HepG2 (cell line): Measurements from ENCODE around the gene PPP2R2B. TPM values are rescaled to one million over a fixed set of nuclear protein-coding genes. Genes with fewer than 3 reads are reported as not detected.

ENCODE experiments used
- ATAC-seq: fragments of 200-7000 bp; cut with Tn5 transposase; 3 replicates; pipeline ENCODE4 v1.9.1; 2020; ENCODE audit warnings: mild to moderate bottlenecking, moderate library complexity
- BruUV-seq: library from RNA; stranded (reverse); fragments of 400-500 nt; replicated peaks from 2 replicates; lab custom pipeline; 2021; lab: Mats Ljungman, UMichigan
- CTCF ChIA-PET: fragments of 300-600 bp; formaldehyde crosslinking; extraction: SDS; loops from one replicate; lab custom pipeline; 2021; ENCODE audit warnings: low total read pairs, inconsistent platforms, low intra/inter-chr PET ratio; lab: Yijun Ruan, JAX
- POLR2A ChIA-PET: fragments of 350-600 bp; sonication (Branson Sonifier 250); formaldehyde crosslinking; loops from one replicate; lab custom pipeline; 2020; ENCODE audit warnings: antibody characterized with exemption, inconsistent platforms; lab: Yijun Ruan, JAX
- DNase-seq: peaks from one replicate; pipeline ENCODE4 v3.0.0-alpha.2; 2015; ENCODE audit warnings: low spot score
- FAIRE-seq: peaks from 3 replicates; lab custom pipeline; 2011; peaks lifted over from hg19 to GRCh38; lab: Jason Lieb, UNC
- H2AFZ ChIP-seq: one replicate; pipeline ENCODE4 v1.6.1; 2011; ENCODE audit warnings: low read length, inconsistent platforms
- H3K27ac ChIP-seq: fragments of 300-600 bp; 3 replicates; pipeline ENCODE4 v1.8.0; 2011; ENCODE audit warnings: mixed run types, mild to moderate bottlenecking, mixed read lengths, low read length, inconsistent platforms; ENCODE audit not compliant: insufficient read depth; ENCODE audit errors: extremely low read length
- H3K27me3 ChIP-seq, 2 experiments: fragments of 200-600 bp in 1 of 2; 2 replicates in 1 of 2; 3 replicates in 1 of 2; pipeline versions ENCODE4 v1.6.0 to v1.8.0; 2011; ENCODE audit warnings: low read length in 2 of 2, mild to moderate bottlenecking in 2 of 2, moderate library complexity in 2 of 2, inconsistent platforms in 1 of 2; ENCODE audit not compliant: insufficient read depth in 2 of 2, control insufficient read depth in 1 of 2
- H3K36me3 ChIP-seq, 2 experiments: fragments of 200-600 bp in 1 of 2; replicated peaks in 1 of 2; 2 replicates in 1 of 2; 3 replicates in 1 of 2; pipeline versions ENCODE4 v1.5.1 to v1.8.0; 2011; ENCODE audit warnings: low read length in 2 of 2, inconsistent platforms in 1 of 2; ENCODE audit not compliant: insufficient read depth in 2 of 2, control insufficient read depth in 1 of 2
- H3K4me1 ChIP-seq: 2 replicates; pipeline ENCODE4 v1.5.1; 2012; ENCODE audit warnings: low read length, inconsistent platforms; ENCODE audit not compliant: insufficient read depth
- H3K4me2 ChIP-seq: 2 replicates; pipeline ENCODE4 v1.6.0; 2011; ENCODE audit warnings: low read depth, low read length, inconsistent platforms
- H3K4me3 ChIP-seq, 3 experiments: fragments of 200-600 bp in 1 of 3; sonication (generic), shearing (Covaris generic) in 1 of 3; replicated peaks in 1 of 3; 2 replicates each; pipeline ENCODE4 v1.5.1; 2011 to 2016; ENCODE audit warnings: low read length in 3 of 3, inconsistent platforms in 2 of 3, low read depth in 2 of 3, mild to moderate bottlenecking in 2 of 3, control low read depth in 1 of 3, mixed read lengths in 1 of 3; ENCODE audit not compliant: insufficient read depth in 1 of 3
- H3K79me2 ChIP-seq: one replicate; pipeline ENCODE4 v1.6.1; 2011; ENCODE audit warnings: low read length, inconsistent platforms; ENCODE audit not compliant: insufficient read depth
- H3K9ac ChIP-seq: 2 replicates; pipeline ENCODE4 v1.6.0; 2011; ENCODE audit warnings: mild to moderate bottlenecking, low read depth, low read length, inconsistent platforms; ENCODE audit not compliant: insufficient read depth
- H3K9me3 ChIP-seq: 2 replicates; pipeline ENCODE4 v1.5.1; 2012; ENCODE audit warnings: mild to moderate bottlenecking, low read length
- H4K20me1 ChIP-seq: 2 replicates; pipeline ENCODE4 v1.6.0; 2011; ENCODE audit warnings: inconsistent platforms, mild to moderate bottlenecking, low read length, moderate library complexity; ENCODE audit not compliant: insufficient read depth
- CEBPB ChIP-seq: IDR thresholded peaks from 2 replicates; pipeline ENCODE4 v1.6.1; 2011; ENCODE audit warnings: low read depth, low read length, improper control_type of control experiment, borderline replicate concordance
- POGZ ChIP-seq: sonication (generic); formaldehyde crosslinking; IDR thresholded peaks from 2 replicates; pipeline ENCODE4 v1.4.0; 2020; ENCODE audit warnings: mild to moderate bottlenecking, missing genetic modification reagents
- REPIN1 ChIP-seq: sonication (generic); formaldehyde crosslinking; IDR thresholded peaks from 2 replicates; pipeline ENCODE4 v1.8.0; 2022; ENCODE audit warnings: missing genetic modification reagents, low read depth, mild to moderate bottlenecking, borderline replicate concordance
- SALL1 ChIP-seq: sonication (generic); formaldehyde crosslinking; IDR thresholded peaks from 2 replicates; pipeline ENCODE4 v1.8.0; 2022; ENCODE audit warnings: mild to moderate bottlenecking, missing genetic modification reagents
- SIN3B ChIP-seq: fragments of 150-350 bp; IDR thresholded peaks from 2 replicates; pipeline ENCODE4 v1.6.1; 2014; ENCODE audit warnings: low read length
- THAP11 ChIP-seq: IDR thresholded peaks from 2 replicates; pipeline ENCODE4 v1.6.1; 2016; ENCODE audit warnings: missing biosample characterization, missing genetic modification reagents
- ZKSCAN8 ChIP-seq: IDR thresholded peaks from 2 replicates; pipeline ENCODE4 v1.6.1; 2016; ENCODE audit warnings: borderline replicate concordance, missing genetic modification reagents, missing compliant biosample characterization
- ZNF496 ChIP-seq: sonication (generic); formaldehyde crosslinking; IDR thresholded peaks from 2 replicates; pipeline ENCODE4 v1.8.1; 2023; ENCODE audit warnings: mild to moderate bottlenecking, moderate library complexity, missing genetic modification reagents; ENCODE audit not compliant: insufficient replicate concordance
- ZNF598 ChIP-seq: sonication (generic); formaldehyde crosslinking; IDR thresholded peaks from 2 replicates; pipeline ENCODE4 v1.5.1; 2020; ENCODE audit warnings: mild to moderate bottlenecking, missing genetic modification reagents, borderline replicate concordance
- ZSCAN29 ChIP-seq: sonication (generic); formaldehyde crosslinking; conservative IDR thresholded peaks from 2 replicates; pipeline ENCODE4 v1.4.0; 2020; ENCODE audit warnings: mild to moderate bottlenecking, missing genetic modification reagents
- WGBS: methylation state at CpG from one replicate; pipeline ENCODE4 v1.1.6; 2017; ENCODE audit warnings: low lambda C conversion rate; 5-methylcytosine and 5-hydroxymethylcytosine counted together
- in situ Hi-C: cut with HindIII; loops from 2 replicates; pipeline ENCODE4 v1.10.0; 2017; ENCODE audit warnings: low pct_unique_long_range_greater_than_20kb; ENCODE audit not compliant: extremely low pct_ligation_motif_present
- intact Hi-C: fragments of 100-400 bp; cut with micrococcal nuclease; formaldehyde crosslinking; loops from one replicate; pipeline ENCODE4 v1.10.0; 2022; ENCODE audit not compliant: unreplicated experiment
- polyA plus RNA-seq, 8 experiments: library from polyadenylated mRNA; depleted of rRNA in 3 of 8; stranded (reverse) in 7 of 8; unstranded in 1 of 8; fragments of >200 nt; fragmentation: Illumina TruSeq in 4 of 8; extraction: Trizol in 4 of 8; gene quantifications; 2 replicates each; pipeline versions ENCODE4 v1.2.1 to v1.2.3, GENCODE V29; 2011 to 2016; ENCODE audit warnings: low read depth in 4 of 8, missing spikeins in 1 of 8, mixed read lengths in 1 of 8; ENCODE audit not compliant: insufficient read depth in 1 of 8
- total RNA-seq, 5 experiments: library from RNA; depleted of rRNA; stranded (reverse); fragments of >200 nt; fragmentation: Illumina TruSeq; extraction: Trizol; gene quantifications; 2 replicates each; pipeline ENCODE4 v1.2.3, GENCODE V29; 2016; ENCODE audit warnings: low read depth in 1 of 5
- TF ChIP-seq, protein P1 (sequence below): sonication (generic); formaldehyde crosslinking; IDR thresholded peaks from 2 replicates; pipeline ENCODE4 v1.4.0; 2020; ENCODE audit warnings: missing genetic modification reagents, mild to moderate bottlenecking, borderline replicate concordance

The PPP2R2B gene
- total and polyA plus RNA-seq, 2 of the 13 experiments (the other 11 are each of a cell fraction or from before 2014, with no cell fraction given): not detected

DNA sequence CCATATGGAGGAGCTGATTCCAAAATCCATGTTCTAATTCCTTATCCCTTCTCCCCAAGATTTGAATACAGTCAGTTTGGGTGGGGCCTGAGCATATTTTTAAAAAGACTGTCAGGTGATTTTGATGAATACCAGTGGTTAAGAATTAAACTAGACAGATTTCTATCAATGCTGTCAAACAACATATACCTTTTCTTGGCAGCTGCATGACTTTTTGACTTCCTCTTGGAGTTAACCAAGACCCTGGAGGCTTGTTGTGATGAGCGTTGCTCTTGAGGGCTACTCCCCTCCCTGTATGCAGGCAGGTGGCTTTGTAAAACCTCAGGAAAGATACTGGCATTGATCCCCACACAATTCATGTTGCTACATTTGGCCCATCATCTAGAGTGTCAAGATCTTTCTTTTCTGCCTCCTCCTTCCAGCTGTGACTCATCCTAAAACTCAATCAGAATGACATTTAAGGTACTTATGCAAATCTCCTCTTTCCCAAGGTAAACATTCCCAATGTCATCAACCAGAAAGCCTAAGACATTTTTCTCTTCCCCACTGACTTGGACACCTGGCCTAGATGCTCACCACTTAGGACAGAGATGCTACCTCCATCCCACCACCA lies 61.7 kb downstream of the PPP2R2B start (continued):
- no peak for TF ChIP-seq REPIN1 (CRISPR knock-in tag)
- TF ChIP-seq SIN3B: no peak
- no peak for TF ChIP-seq ZNF496 (CRISPR knock-in tag)

DNA sequence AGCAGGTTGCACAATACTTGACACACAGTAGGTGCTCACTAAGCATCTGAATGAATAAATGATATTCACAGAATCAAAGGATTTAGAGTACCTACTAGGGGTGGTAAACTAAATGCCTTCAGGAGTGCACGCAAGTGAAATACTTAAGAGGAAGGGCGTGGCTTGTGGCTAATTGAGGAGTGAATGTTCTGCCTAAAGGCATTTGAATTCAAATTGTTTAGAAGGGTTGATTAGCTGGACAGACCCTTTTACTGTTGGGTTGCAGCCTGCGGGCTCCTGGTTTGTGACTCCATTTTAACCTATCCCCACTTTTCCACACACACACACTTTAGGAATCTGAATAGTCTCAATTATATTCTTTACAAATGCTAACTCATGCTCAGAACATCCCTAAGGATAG lies 63.1 kb downstream of the PPP2R2B start:
- FAIRE-seq (no peak), DNase-seq (no peak), ATAC-seq (no peak)
- Histone ChIP-seq H3K9ac (no peak overlapping the region), H3K27ac (no peak overlapping the region), H3K4me2 (no peak overlapping the region), H3K36me3 (no peaks in the 10 kb centered on the region), H3K4me1 (no peaks in the 10 kb centered on the region), H3K4me3 (no peak overlapping the region), H2AFZ (no peak overlapping the region), H3K27me3 (no peaks in the 10 kb centered on the region), H4K20me1 (no peaks in the 10 kb centered on the region), H3K79me2 (no peaks in the 10 kb centered on the region), H3K9me3 (no peaks in the 10 kb centered on the region)
- WGBS: 36% methylated on average over 3 of the region's 3 CpGs
- ChIA-PET CTCF (no interaction called here), POLR2A (no interaction called here)
- TF ChIP-seq CEBPB (peak; percentile 22; the same call in 1 of the 2 replicates), SALL1 (CRISPR knock-in tag) (no peak), POGZ (CRISPR knock-in tag) (no peak), ZKSCAN8 (no peak), ZSCAN29 (no peak), THAP11 (no peak), ZNF598 (CRISPR knock-in tag) (no peak)
- TF ChIP-seq, protein P1, sequence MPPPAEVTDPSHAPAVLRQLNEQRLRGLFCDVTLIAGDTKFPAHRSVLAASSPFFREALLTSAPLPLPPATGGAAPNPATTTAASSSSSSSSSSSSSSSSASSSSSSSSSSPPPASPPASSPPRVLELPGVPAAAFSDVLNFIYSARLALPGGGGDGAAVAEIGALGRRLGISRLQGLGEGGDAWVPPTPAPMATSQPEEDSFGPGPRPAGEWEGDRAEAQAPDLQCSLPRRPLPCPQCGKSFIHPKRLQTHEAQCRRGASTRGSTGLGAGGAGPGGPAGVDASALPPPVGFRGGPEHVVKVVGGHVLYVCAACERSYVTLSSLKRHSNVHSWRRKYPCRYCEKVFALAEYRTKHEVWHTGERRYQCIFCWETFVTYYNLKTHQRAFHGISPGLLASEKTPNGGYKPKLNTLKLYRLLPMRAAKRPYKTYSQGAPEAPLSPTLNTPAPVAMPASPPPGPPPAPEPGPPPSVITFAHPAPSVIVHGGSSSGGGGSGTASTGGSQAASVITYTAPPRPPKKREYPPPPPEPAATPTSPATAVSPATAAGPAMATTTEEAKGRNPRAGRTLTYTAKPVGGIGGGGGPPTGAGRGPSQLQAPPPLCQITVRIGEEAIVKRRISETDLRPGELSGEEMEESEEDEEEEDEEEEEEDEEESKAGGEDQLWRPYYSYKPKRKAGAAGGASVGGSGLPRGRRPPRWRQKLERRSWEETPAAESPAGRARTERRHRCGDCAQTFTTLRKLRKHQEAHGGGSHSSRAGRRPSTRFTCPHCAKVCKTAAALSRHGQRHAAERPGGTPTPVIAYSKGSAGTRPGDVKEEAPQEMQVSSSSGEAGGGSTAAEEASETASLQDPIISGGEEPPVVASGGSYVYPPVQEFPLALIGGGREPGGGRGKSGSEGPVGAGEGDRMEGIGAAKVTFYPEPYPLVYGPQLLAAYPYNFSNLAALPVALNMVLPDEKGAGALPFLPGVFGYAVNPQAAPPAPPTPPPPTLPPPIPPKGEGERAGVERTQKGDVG (CRISPR knock-in tag): no peak
- intact Hi-C loops (no loop called here), in situ Hi-C loops (no loop called here)
- no TSS peak for BruUV-seq
